HG03064 (cell line): Measurements from ENCODE around the gene DMBX1.

Experiments used
- ATAC-seq: cut with Tn5 transposase; IDR thresholded peaks from one replicate; pipeline ENCODE4 v1.9.1; 2021; ENCODE audit warnings: low read depth; ENCODE audit not compliant: unreplicated experiment

Gene DMBX1

DNA sequence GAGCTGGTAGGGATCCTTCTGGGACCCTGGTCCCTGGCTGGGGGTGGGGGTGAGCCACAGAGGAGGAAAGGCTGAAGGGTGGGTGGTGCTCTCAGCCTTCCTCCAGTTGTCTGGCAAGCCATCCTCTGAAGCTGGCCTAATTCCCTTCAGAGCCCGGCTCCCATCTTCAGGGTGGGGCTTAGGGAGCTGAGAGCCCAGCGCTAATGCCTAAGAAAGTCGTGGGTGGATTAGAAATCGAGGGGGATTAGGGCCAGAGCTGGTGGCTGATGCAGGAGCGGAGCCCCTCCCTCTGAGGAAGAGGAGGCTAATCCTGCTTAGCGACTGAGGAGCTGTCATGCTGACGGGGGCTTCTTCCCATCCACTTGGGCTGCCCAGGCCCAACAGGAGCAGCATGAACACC, 30.8 kb upstream of the DMBX1 start:
- ATAC-seq: no peak

DNA sequence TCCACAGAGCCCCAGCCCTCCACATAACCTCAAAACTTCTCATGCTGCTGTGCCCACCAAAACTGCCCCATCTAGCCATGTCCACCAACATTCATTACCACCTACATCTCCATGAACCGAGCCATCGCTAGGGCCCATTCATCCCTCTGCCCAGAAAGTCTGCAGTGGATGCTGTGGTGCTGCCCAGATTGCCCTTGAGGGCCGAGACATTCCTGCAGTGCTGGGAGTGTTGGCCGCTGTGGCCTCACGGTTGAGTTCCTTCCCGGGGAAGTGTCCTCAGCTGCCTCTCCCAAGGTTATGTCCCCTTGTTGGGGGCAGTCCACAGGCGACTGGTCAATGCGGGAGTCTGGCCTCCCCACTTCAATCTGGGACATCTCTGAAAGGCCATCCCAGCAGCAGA, 30.3 kb upstream of the DMBX1 start:
- ATAC-seq: no peak

DNA sequence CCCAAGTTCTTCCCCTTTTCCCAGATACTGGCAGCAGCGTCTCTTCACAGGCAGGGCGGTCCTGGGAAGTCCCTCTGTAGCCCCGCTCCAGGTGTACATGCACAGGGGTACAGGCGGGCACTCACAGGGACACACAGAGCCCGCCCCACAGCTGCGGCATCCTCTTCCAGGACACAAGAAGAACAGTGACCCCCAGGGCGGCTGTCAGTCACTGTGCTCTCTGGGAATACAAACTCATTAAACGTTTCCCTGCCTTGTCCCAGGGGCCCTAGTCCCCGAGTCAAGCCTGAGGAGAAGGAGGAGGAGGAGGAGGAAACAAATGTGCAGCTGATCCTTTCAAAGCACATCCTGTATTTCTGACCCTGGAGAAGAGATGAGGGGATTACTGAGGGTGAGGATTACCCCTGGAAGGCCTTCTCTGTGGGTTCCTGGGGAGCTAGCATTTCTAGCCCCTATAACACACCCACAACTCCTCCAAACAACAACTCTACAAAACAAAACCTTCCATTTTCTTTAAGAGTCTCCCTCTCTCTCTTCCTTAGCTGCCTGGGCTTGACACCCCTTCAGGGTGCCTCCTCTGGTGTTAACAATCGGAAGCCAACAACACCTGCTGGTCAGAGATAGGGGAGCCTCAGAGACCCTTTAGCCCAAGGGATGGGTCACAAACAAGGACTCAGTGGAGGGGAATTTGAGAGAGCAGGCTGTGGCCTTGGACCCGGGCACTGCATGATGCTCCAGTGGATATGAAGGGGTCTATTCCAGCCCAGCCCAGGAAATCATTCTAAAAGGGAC, 28.4 kb upstream of the DMBX1 start:
- no peak for ATAC-seq

DNA sequence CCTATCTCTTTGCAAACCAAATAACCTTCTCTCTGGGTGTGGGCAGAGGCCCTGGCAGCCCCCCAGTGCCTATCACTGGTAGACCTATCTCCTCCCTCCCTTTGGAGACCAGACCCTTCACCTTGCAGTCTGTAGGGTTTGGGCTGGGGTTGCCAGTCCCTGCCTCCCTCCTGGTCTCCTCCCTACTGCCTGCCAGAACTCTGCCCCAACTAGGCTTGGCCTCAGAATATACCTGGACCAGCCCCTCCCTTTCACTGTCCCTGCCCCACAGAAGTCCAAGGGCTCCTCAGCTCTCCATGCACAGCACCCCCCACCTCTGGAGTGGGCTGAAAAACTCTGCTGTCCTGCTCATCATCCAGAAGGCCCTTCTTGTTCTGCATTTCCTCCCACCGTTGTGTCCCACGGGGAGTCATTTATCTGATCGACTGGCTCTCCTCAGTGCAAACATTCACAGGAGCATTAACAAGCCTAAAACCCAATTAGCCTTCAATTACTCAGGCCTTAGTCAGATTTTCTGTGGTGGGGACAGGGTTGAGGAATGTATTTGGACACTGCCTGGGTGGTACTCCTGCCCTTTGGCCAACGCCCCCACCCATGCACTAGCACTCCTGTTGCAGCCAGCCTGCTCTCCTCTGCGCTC, 27.7 kb upstream of the DMBX1 start:
- no peak for ATAC-seq

DNA sequence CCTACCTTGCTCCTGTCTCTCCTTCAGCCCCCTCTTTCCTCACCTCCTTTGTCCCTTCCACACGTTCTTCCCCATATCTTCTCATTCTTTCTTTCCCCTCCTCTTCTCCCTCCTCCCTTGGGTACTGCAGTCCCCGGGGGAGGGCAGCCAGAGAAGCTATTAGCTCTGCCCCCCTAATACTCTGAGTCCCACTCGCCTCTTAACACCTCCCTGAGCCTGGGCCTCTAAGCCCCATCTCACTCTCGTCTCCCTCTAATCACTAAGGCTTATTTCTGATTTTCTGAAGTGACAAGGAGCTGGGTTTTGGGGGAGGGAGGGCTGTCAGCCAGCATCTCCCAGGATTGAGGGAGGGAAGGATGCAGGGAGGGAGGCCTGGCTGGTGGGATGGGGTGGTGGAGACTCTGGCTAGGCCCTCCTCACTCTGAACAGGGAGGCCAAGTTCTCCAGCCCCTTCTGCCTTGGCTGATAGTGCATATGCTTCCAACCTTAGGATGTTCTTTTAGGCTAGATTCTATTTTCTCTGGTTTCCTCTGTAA, 25.6 kb upstream of the DMBX1 start:
- ATAC-seq: no peak

DNA sequence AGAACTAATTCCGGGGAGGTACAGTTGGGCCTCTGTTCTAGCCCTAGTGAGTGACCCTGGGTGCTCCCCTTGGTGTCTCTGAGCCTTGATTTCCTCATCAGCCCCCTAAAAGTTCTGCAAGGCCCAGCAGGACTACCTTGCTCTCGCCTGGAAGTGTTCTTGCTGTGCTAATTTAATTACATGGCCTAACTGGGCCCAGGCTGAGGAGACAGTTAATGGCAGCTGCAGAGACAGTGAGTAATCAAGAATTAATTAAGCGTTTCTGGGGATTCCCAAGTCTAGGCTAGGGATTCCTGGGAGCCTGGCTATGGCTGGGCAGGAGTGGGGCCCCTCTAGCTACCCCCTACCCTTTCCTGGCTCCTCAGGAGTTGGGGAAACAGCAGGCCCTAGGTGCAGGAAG, 24.7 kb upstream of the DMBX1 start:
- no peak for ATAC-seq

DNA sequence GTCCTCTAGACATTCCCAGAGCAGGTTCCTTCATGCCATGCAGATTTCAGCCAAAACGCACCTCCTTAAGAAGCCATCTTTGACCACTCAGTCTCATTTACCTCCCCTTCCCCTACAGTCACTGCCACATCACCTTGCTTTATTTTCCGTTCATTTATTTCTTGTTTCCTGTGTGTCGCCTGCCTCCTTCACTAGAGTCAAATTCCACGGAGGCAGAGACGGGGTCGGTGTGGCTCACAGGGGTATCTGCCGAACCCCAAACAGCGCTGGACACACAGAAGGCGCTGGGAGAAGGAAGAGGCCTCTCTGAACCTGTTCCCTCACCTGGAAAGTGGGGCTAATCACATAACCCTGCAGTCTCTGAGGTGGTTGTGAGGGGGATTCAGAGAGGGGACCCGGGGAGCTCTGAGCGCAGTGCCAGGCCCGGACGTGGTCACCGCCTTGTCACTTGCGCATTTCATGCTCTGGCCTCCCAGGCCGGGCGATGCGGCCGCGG, 23.6 kb upstream of the DMBX1 start:
- ATAC-seq: no peak

DNA sequence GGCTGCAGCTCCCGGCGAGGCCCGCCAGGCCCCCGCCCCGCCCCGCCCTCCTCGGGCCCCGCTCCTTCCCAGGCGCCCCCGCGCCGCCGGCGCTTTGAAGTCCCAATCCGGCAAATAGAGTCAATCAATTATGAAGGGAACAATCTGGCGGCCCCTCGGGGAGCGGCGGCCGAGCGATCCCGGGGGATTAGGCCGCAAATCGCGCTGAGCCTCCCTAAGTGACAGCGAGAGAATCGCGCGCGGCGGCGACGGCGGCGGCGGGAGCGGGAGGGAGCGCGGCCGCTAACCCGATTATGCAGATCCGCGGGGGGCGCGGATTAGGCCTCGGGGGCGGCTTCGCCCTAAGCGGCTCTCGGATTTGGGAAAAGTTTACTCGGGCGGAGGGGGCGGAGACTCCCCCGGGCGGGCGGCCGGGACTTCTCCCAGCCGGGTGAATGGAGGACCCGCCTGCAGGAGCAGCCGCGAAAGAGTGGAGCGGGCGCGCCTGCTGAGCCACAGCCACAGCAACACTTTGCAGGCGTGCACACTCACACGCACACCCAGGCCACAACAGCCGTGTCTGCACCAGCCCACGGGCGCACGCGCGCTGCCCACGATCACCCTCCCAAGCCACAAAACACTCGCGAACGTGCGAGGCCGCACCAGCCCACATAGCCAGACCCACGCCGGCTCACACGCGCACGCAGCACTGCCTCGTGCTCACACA, 23.0 kb upstream of the DMBX1 start:
- ATAC-seq: no peak

DNA sequence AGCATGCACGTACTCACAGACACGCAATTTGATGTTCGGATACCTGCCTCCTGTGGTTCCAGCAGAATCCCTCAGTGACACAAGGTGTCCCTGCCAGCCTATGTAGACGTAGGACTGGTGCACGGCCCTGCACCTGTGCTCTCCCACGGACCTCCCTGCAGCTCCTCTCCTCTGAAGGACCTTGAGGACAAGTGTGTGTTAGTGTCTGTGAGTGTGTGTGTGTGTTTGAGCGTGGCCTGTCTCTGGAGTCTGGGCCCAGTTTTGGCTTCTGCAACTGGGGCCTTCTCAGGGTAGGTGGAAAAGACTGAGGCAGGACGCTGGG, 22.5 kb upstream of the DMBX1 start:
- no peak for ATAC-seq

DNA sequence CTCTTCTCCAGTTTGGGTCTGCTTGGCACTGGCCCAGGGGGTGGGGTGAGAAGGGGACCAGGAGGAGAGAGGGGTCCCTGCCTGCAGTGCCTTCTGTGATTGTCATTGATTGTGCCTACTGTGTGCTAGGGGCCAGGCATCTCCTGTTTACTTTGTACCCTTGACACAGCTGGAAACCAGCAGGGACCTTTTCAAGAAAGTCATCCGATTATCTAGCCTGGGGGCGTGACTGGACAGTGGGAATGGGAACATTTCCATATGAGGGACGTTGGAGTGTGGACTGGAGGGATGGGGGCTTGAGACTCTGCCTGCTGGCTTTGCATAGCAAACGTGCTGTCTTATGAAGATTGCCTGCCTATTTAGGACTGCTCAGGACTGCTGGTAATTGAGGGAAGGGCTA, 19.8 kb upstream of the DMBX1 start:
- ATAC-seq: no peak

DNA sequence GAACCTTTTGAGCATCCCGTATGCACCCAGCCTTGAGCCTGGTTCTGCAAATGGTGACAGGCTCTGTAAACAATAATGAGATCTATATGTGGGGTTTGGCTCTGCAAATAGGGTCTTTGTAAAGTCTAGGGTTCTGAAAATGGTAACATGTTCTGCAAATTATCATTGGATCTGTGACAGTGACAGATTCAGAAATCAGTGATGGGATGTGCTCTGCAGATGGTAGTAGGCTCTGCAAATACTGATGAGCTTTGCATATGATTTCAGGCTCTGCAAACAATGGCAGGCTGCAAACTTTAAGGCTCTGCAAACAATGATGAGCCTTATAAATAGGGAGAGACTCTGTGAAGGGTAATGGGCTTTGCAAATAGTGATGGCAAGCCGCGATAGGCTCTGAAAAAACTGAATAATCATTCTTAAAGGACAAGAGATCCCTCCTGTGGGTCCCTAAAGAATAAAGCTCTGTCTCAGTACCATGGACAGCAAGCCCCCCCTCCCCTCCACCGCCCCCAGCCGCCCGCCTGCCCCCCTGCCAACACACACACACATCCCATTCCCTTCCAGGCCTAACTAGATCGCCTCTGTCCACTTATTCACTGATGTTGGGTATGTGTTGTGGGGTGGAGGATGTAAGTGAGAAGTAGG, 17.7 kb upstream of the DMBX1 start:
- ATAC-seq: no peak

DNA sequence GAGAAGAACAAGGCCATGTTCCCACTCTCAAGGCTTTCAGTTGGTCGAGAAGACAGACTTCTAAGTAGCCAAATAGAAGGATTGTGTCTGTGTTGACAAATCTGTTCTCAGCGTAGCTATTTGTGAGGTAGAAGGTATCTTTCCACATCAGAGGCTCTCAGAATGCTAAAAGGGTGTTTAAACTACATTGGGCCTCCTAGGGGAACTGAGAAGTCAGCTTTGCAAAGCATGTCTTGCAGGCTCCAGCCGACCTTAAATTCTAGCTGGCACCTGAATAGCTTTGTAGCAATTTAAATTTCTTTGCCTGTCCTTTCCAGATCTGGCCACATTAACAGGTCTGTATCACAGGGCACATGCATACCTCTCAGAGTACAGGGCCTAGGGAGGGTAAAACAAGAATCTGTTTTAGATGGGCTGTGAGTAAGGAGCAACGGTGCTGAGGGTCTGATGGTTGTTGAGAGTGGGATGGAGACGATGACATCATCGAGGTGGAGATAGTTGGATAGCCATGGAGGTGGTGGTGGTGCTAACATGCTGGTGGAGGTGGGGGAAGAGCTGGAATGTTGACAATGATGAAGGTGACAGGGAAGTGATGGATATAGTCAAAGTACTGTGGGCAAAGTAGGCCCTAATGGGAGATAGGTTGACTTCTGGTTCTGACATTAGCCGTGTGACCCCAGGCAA, 17.0 kb upstream of the DMBX1 start:
- no peak for ATAC-seq

DNA sequence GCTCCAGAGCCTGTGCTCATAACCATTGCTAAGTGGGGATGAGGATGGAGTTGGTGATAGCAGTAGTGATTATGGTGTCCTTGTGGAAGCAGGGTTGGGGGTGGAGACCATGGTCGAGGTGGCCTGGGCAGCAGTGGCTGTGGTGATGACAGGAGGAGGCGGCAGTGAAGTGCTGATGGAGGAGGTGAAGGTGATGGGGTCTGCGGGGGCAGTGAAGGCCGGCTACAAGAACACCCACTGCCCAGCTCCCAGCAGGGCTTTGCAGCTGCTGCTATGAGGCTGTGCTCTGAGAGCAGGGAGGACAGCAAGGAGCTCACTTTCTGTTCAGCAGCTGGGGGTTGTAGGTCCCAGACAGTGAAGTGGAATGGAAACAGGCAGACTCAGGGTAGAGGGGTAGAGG, 15.6 kb upstream of the DMBX1 start:
- ATAC-seq: no peak

DNA sequence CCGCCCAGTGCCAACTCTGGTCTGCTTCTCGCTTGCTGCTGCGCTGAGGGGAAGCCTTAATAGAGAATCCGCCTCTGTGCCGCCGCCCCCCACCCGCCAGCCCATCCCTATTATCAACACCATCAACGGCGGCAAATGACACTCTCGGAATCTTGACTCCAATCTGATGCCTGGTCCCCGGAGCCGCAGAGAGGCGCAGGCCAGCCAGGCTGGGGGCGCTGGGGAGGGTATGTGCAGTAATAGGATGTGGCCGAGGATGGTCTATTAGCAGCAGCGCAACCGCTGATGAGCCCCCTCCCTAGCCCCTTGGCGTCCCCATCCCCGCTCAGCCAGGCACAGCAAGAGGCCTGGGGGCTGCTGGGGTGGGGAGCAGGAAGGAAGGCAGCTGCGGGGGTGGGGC, 15.1 kb upstream of the DMBX1 start:
- no peak for ATAC-seq

DNA sequence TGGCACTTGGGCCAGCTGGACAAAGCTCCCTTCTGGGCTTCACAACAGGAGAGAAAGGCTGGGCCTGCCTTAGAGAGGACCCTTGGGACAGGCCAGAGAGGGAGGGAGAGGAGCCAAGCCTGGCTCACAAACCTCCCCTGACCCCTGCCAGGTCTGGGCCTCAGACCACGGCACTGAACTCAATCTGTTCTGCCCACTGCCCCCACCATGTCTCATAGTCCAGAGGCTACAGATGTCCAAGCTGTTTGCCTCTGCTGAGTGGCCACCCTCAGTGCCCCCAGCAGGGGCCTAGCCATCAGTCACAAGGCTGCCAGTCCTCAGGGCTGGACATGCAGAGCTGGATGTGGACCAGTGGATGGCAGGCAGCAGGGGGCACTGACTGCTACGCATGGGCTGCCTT, 13.0 kb upstream of the DMBX1 start:
- ATAC-seq: no peak

DNA sequence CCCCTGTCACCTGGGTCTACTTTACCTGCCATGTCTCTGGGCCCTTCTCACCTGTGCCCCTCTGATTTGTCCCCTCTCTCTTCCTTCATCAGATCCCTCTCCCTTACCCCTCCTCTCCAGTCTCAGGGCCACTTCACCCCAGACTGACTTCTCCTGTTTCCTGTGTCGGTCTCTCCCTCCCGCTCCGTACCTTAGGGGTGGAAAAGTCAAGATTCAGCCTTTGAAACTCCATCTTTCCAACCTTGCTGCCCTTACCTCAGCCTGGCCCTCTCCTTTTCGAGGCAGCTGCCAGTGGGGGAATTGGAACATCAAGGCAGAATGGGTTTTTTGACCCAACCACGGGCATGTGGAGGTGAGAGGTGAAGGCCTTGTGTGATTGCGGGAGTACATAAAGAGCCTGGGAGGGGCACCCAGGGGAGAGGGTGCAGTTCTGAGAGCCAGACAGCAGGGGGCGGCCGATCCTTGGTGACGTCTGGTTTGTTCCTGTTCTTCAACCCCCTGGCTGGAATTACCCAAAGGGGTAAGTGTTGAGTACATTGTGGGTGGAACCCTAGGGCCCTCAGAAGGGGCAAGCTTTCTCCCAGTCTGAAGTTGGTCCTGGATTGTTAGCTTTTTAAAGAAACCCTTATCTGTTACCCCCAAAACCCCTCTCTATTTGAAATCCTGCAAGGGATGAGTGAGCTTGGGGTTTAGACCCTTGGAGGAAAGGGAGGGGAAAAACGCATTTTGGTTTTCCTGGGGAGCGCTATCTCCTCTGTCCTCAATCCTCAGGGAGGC, 12.3 kb upstream of the DMBX1 start:
- ATAC-seq: no peak

DNA sequence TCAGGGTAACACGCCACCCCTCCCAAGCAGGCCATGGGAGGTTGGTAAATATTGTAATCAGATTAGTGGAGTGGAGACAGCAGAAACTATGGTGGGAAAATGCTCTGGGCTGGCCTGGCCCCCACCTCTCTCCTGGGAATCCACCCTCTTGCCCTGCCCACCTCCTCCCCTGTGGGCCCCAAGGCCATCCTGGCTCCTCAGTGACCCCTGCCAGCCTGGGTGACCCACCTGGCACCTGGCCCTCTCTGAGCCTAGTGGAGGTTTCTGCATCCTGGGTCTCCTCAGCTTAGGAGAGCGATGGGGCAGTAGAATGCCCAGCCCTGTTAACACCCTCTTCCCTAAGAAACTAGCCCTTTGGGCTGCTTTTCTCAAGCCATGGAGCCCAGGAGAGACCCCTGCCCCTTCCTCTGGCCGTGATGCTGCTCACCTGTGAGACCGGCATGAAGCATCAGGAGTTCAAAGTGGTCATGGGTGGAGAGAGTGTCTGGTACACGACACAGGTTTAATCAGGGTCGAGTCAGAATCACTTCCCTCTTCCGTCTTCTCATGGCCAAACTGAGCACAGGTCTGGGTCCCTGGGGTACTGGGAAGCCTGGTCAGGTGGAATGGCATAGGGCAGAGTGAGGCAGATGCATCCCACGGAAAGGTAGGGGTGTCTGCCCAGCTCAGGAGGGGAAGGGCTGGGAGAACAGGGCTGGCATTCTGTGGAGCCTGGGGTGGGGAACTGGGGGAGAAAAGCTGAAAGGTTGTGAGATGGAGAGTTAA, 10.7 kb upstream of the DMBX1 start:
- no peak for ATAC-seq

DNA sequence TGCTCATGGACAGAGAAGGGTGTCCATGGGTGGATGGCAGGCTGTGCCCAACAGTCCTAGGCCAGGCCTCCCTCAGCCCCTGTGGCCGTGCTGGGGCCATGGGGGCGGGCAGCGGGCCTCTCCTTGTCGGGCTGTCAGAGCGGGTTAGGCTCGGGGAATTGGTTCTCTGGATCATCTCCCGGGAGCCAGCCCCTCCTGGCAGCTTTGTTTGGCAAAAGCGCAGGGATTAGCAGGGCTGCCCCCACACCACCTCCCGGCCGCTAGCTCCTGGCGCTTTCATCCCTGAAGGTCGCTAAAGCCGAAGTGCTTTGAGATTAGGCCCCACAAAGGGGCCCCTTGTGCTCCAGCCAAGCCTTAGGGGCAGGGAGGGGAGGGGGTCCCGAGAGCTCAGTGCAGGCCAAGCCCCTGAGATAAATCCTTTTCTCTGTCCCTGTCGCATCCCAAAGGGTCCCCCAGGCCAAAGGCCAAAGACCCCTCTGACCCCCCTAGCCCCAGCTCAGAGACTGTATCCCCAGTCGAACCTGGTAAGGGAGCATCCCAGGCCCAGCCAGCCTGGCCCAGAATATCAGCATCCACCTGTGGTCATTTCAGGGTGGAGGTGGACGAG, 9.8 kb upstream of the DMBX1 start:
- ATAC-seq: no peak
